Neural progenitor cell (in vitro differentiated cells): ENCODE results near the gene CENPM. TPM values are rescaled to one million over a fixed set of nuclear protein-coding genes. Genes with fewer than 3 reads are reported as not detected.

ENCODE experiments used
- DNase-seq: peaks from one replicate; pipeline ENCODE4 v3.0.0-alpha.2; 2016; ENCODE audit warnings: low spot score
- H2AFZ ChIP-seq: fragments of 200-600 bp; sonication (generic); replicated peaks from 2 replicates; pipeline ENCODE4 v1.6.1; 2016; ENCODE audit warnings: antibody characterized with exemption
- H3F3A ChIP-seq: fragments of 200-600 bp; sonication (generic); 2 replicates; pipeline ENCODE4 v1.6.1; 2016; ENCODE audit warnings: antibody characterized with exemption, low read depth
- H3K27ac ChIP-seq: fragments of 200-600 bp; sonication (generic); 2 replicates; pipeline ENCODE4 v1.5.1; 2016; ENCODE audit warnings: mild to moderate bottlenecking
- H3K27me3 ChIP-seq: fragments of 200-600 bp; sonication (generic); 2 replicates; pipeline ENCODE4 v1.6.1; 2016; ENCODE audit warnings: mild to moderate bottlenecking, moderate library complexity
- H3K36me3 ChIP-seq: fragments of 200-600 bp; sonication (generic); 2 replicates; pipeline ENCODE4 v1.5.1; 2016
- H3K4me1 ChIP-seq: fragments of 200-600 bp; sonication (generic); 2 replicates; pipeline ENCODE4 v1.6.1; 2016; ENCODE audit warnings: mixed run types
- H3K4me2 ChIP-seq: fragments of 200-600 bp; sonication (generic); 2 replicates; pipeline ENCODE4 v1.6.1; 2016
- H3K4me3 ChIP-seq: fragments of 200-600 bp; sonication (generic); 2 replicates; pipeline ENCODE4 v1.5.1; 2016
- H3K79me2 ChIP-seq: fragments of 200-600 bp; sonication (generic); 2 replicates; pipeline ENCODE4 v1.6.1; 2016; ENCODE audit warnings: low read depth
- H3K9ac ChIP-seq: fragments of 200-600 bp; sonication (generic); 2 replicates; pipeline ENCODE4 v1.6.1; 2016
- H3K9me3 ChIP-seq: fragments of 200-600 bp; sonication (generic); 2 replicates; pipeline ENCODE4 v1.5.1; 2016; ENCODE audit warnings: low read depth
- H4K20me1 ChIP-seq: fragments of 200-600 bp; sonication (generic); 2 replicates; pipeline ENCODE4 v1.6.1; 2016; ENCODE audit warnings: low read depth
- H3K27ac Mint-ChIP-seq: 3 replicates; pipeline ENCODE4 v1.8.0; 2021; ENCODE audit warnings: mixed read lengths
- H3K27me3 Mint-ChIP-seq: 2 replicates; pipeline ENCODE4 v1.8.0; 2022; ENCODE audit warnings: low read depth, mild to moderate bottlenecking, inconsistent platforms, moderate library complexity, mixed read lengths; ENCODE audit not compliant: insufficient read depth
- H3K36me3 Mint-ChIP-seq: 3 replicates; pipeline ENCODE4 v1.8.0; 2021; ENCODE audit warnings: mixed read lengths
- H3K4me1 Mint-ChIP-seq: 3 replicates; pipeline ENCODE4 v1.8.0; 2021; ENCODE audit warnings: mixed read lengths
- H3K4me3 Mint-ChIP-seq: 3 replicates; pipeline ENCODE4 v1.8.0; 2021; ENCODE audit warnings: mild to moderate bottlenecking, moderate library complexity, mixed read lengths
- H3K9me3 Mint-ChIP-seq: 3 replicates; pipeline ENCODE4 v1.8.0; 2020; ENCODE audit warnings: mixed read lengths
- EZH2 ChIP-seq: fragments of 200-600 bp; sonication (generic); IDR thresholded peaks from 2 replicates; pipeline ENCODE4 v1.6.1; 2017; ENCODE audit warnings: antibody characterized with exemption, mild to moderate bottlenecking, moderate library complexity
- EZH2phosphoT487 ChIP-seq: fragments of 200-600 bp; sonication (generic); IDR thresholded peaks from 2 replicates; pipeline ENCODE4 v1.6.1; 2017; ENCODE audit warnings: antibody characterized with exemption
- total RNA-seq: library from RNA; depleted of rRNA; stranded (reverse); fragments of >200 nt; gene quantifications from 2 replicates; pipeline ENCODE4 v1.2.3, GENCODE V29; 2015; ENCODE audit warnings: low replicate concordance
- TF ChIP-seq, protein P1 (sequence below): fragments of 200-600 bp; sonication (generic); IDR thresholded peaks from 2 replicates; pipeline ENCODE4 v1.5.1; 2017; ENCODE audit warnings: antibody characterized with exemption, mild to moderate bottlenecking

CENPM gene
- total RNA-seq, 1 donor from 2014 or later = 20.2 TPM

DNA sequence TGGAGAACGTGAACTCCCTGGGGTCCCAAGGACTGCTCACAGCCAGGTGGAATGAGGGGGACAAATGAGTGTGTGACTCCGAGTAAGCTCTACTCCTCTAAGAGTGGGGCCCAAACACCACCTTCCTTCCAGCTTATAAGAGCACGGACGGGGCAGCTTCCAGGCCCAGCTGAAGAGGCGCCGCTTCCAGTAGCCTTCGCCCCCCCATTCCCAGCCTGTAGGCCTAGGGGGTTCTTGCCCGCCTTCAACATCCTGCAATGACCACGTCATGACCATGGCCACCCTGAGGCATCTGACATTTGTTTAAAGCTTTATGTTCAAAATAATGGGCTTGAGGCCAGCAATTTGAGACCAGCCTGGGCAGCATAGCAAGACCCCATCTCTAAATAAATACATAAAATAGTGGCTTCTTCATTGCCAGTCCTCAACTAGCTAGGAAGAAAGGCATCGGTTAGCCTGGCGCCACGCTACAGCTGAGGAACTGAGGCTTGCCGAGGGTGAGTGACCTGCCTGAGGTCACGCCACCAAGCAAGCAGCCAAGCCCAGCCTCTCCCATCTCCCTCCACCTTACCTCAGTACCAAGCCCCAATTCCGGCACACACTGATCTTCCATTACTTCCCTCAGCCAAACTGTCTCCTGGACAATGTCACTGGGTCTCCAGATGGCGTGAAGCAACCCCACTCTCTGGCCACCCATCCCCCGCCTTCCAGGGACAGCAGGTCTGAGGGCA is 12.5 kb downstream of the CENPM start:
- no peak overlapping the region for H2AFZ ChIP-seq
- H3K36me3 ChIP-seq = no peaks in the 10 kb centered on the region
- DNase-seq = no peak
- no peak overlapping the region for H3K9ac ChIP-seq
- Mint-ChIP-seq H3K4me3 (peak overlapping the region; percentile 46), H3K4me1 (peaks cover 6% of the 10 kb centered on the region), H3K36me3 (peaks cover 8% of the 10 kb centered on the region), H3K27me3 (peaks cover 3% of the 10 kb centered on the region), H3K9me3 (no peaks in the 10 kb centered on the region), H3K27ac (peak overlapping the region; percentile 5)
- no peak overlapping the region for H3K27ac ChIP-seq
- no peak for TF ChIP-seq EZH2phosphoT487
- no peak for TF ChIP-seq EZH2
- TF ChIP-seq, protein P1, sequence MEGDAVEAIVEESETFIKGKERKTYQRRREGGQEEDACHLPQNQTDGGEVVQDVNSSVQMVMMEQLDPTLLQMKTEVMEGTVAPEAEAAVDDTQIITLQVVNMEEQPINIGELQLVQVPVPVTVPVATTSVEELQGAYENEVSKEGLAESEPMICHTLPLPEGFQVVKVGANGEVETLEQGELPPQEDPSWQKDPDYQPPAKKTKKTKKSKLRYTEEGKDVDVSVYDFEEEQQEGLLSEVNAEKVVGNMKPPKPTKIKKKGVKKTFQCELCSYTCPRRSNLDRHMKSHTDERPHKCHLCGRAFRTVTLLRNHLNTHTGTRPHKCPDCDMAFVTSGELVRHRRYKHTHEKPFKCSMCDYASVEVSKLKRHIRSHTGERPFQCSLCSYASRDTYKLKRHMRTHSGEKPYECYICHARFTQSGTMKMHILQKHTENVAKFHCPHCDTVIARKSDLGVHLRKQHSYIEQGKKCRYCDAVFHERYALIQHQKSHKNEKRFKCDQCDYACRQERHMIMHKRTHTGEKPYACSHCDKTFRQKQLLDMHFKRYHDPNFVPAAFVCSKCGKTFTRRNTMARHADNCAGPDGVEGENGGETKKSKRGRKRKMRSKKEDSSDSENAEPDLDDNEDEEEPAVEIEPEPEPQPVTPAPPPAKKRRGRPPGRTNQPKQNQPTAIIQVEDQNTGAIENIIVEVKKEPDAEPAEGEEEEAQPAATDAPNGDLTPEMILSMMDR = no peak
- peaks cover under 1% of the 10 kb centered on the region for H3F3A ChIP-seq
- H3K9me3 ChIP-seq = no peaks in the 10 kb centered on the region
- H3K4me3 ChIP-seq = no peak overlapping the region
- H4K20me1 ChIP-seq = peaks cover 11% of the 10 kb centered on the region
- H3K4me2 ChIP-seq = no peak overlapping the region
- H3K27me3 ChIP-seq = no peaks in the 10 kb centered on the region
- peaks cover 1% of the 10 kb centered on the region for H3K79me2 ChIP-seq
- no peaks in the 10 kb centered on the region for H3K4me1 ChIP-seq

DNA sequence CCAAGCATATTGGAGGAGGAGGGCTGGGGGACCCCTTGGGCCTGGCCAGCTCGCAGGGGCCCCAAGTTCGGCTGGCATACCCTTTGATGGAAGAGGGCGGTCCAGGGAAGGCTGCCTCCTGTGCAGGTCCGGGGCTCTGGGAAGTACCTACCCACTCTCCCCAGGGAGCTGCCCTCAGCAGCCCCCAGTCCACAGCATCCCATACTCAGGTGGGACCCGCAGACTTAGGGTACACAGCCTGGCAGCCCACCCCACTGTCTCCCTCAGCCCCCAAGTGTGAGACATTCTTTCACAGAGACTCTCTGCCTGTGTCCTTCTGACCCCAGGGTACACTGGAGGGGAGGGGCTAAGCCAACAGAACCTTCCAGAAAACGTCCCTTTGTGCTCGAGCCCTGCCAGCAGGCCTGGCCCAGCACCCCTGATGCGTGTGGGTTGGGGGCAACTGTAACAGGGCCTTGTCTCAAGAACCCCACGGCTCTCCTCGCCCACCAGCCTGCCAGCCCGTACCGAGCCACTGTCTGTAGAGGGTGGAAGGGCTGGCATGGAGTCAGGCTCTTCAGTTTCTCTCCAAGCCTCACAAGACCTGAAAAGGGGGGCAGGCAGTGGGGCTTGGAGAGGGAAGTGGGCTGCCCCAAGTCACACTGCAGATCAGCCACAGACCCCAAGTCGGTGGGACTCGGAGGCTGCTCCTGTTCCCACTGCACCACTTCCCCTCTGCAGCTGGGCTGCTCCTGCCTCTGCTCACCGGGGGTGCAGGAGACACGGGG is 13.4 kb downstream of the CENPM start:
- Histone ChIP-seq H3K9me3 (no peaks in the 10 kb centered on the region), H4K20me1 (peaks cover 2% of the 10 kb centered on the region), H3K4me3 (no peak overlapping the region), H2AFZ (no peak overlapping the region), H3F3A (peaks cover 5% of the 10 kb centered on the region), H3K27me3 (no peaks in the 10 kb centered on the region), H3K27ac (no peak overlapping the region), H3K36me3 (no peaks in the 10 kb centered on the region), H3K79me2 (no peaks in the 10 kb centered on the region), H3K9ac (no peak overlapping the region), H3K4me1 (peaks cover 2% of the 10 kb centered on the region), H3K4me2 (no peak overlapping the region)
- peaks cover 8% of the 10 kb centered on the region for H3K36me3 Mint-ChIP-seq
- DNase-seq = no peak
- no peak overlapping the region for H3K27ac Mint-ChIP-seq
- peaks cover 3% of the 10 kb centered on the region for H3K27me3 Mint-ChIP-seq
- H3K9me3 Mint-ChIP-seq = no peaks in the 10 kb centered on the region
- no peak overlapping the region for H3K4me3 Mint-ChIP-seq
- H3K4me1 Mint-ChIP-seq = peaks cover 12% of the 10 kb centered on the region
- TF ChIP-seq EZH2phosphoT487 = no peak
- TF ChIP-seq, protein P1 = no peak

DNA sequence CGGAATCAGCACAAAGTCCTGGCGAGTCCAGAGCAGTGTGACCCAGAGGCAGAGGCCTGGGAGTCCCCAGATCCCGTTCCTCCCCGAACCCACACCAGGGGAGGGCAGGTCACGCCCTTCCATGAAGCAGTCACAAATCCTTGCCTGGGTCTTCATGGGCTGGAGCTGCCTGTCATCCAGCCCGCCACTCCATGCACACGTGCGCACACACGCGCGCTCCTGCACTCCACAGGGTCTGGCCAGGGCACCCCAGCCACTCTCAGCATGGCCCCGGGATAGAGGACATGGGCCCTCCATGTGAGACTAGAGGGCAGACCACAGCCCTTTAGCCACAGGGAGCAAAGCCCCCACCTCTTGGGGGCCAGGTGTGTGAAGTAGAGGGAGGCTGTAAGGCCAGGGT is 14.6 kb downstream of the CENPM start:
- H3K27ac Mint-ChIP-seq = peak overlapping the region; percentile 79
- no peak overlapping the region for H3K4me3 Mint-ChIP-seq
- H3K4me1 Mint-ChIP-seq = peaks cover 20% of the 10 kb centered on the region
- peaks cover 4% of the 10 kb centered on the region for H3K27me3 Mint-ChIP-seq
- peaks cover 5% of the 10 kb centered on the region for H3K36me3 Mint-ChIP-seq
- H3K9me3 ChIP-seq = no peaks in the 10 kb centered on the region
- H3K4me3 ChIP-seq = no peak overlapping the region
- H3K9ac ChIP-seq = no peak overlapping the region
- H4K20me1 ChIP-seq = no peaks in the 10 kb centered on the region
- no peaks in the 10 kb centered on the region for H3K79me2 ChIP-seq
- peaks cover 11% of the 10 kb centered on the region for H3K27me3 ChIP-seq
- no peaks in the 10 kb centered on the region for H3K9me3 Mint-ChIP-seq
- no peaks in the 10 kb centered on the region for H3K36me3 ChIP-seq
- H3F3A ChIP-seq = peaks cover 17% of the 10 kb centered on the region
- TF ChIP-seq EZH2 = no peak
- TF ChIP-seq, protein P1 = no peak
- TF ChIP-seq EZH2phosphoT487 = no peak
- H2AFZ ChIP-seq = no peak overlapping the region
- H3K4me2 ChIP-seq = no peak overlapping the region
- no peak overlapping the region for H3K27ac ChIP-seq
- DNase-seq = no peak
- H3K4me1 ChIP-seq = peaks cover 7% of the 10 kb centered on the region
